Measurements from ENCODE around the gene SOX4.
"Not testable (repeated sequence)": the region's sequence is repeated elsewhere in the genome, so short reads cannot be mapped to it uniquely, and the experiment has no call there.

Gene SOX4

DNA sequence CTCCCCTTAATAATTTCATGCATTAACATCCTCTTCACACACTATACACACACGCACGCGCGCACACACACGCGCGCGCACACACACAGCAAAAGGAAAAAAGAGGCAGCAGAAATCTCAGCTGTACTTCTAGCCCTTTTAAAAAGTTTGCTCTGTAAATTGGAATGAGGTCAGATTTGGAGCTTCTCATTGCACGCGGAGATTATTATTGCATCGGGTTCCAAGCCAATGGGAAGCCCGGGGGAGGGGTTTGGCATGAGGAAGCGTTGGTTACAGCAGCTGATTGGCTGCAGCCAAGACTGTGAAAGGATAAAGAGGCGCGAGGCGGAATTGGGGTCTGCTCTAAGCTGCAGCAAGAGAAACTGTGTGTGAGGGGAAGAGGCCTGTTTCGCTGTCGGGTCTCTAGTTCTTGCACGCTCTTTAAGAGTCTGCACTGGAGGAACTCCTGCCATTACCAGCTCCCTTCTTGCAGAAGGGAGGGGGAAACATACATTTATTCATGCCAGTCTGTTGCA lies at the start of gene SOX4:
SOX4 (plus strand) TSS at position 340 of the 515 bp plus-strand sequence. CDS start 784 bp downstream, outside the sequence.
- peak; percentile 58 for DNase-seq

DNA sequence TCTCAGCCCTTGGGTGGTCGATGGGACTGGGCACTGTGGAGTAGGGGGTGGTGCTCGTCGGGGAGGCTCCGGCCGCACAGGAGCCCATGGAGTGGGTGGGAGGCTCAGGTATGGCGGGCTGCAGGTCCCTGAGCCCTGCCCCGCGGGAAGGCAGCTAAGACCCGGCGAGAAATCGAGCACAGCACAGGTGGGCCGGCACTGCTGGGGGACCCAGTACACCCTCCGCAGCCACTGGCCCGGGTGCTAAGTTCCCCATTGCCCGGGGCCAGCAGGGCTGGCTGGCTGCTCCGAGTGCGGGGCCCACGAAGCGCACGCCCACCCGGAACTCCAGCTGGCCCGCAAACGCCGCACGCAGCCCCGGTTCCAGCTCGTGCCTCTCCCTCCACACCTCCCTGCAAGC lies 41.3 kb upstream of the SOX4 start:
- DNase-seq: not testable (repeated sequence)

GRCh38 chr6:21554286-21554685 lies 39.3 kb upstream of the SOX4 start:
- DNase-seq: no peak

DNA sequence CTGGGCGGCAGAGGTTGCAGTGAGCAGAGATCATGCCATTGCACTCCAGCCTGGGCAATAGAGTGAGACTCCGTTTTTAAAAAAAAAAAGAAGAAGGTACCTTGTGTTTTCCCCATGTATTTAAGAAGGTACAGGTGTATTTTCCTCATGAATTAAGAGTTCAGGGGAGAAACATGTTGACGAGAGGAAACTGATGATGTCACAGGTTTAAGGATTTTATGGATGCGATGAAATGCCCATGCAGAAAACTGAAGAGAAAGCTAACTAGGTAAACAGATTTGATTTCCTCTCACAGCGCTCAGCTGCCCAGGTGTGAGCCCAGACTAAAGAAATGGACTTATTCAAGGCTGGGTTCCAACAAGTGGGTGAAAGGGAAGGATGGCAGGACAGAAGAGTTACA lies 38.4 kb upstream of the SOX4 start:
- DNase-seq: no peak

GRCh38 chr6:21556511-21556910 lies 37.0 kb upstream of the SOX4 start:
- DNase-seq: no peak

DNA sequence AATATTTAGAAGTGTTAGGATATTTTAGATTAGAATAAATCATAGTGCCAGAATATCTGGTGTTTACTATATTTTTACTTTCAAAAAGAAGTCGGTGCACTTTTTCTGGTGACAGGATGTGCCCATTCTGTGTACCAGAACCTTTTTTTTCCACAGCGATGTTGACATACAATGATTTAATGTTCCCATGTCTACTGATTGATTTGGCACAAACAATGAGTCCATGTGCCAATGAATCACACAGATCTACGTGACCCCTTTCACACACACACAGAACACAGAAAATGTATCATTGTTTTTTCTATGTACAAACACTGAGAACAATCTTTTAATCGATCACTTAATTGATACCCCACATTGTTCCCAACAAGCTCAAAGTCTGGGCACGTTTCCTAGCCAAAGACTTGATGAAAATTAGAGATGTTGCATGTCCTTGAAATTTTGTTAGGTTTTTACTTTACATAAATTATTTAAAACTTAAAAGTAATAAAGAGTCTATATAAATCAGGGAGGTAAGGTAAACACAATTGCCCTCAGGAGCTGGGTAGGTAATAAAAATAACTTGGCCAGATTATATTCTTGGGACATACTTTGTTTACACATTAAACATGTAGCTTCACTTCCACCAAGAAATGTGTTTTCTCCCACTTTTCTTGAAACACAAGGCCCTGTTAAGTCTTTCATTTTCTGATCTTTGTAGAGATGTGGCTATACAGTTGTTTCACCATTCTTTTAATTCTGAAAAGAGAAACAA lies 36.4 kb upstream of the SOX4 start:
- no peak for DNase-seq

DNA sequence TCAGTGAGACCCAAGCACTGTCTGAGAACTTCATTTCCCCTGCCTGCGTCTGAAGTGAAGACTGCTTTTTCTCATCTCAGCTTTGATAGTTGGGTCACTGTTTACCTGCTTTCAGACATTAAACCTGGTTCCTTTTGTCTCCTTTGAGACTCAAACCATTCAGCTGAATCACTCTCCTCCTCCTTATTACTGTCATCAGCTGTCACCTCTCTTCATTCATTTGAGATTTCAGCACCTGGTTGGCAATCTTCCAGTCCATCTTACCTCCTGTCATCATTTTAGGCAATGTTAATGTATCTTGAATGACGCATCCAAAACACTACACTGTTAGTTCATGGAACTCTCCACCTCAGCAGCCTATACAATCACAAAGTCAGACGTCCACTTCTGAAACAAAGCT lies 34.3 kb upstream of the SOX4 start:
- no peak for DNase-seq

DNA sequence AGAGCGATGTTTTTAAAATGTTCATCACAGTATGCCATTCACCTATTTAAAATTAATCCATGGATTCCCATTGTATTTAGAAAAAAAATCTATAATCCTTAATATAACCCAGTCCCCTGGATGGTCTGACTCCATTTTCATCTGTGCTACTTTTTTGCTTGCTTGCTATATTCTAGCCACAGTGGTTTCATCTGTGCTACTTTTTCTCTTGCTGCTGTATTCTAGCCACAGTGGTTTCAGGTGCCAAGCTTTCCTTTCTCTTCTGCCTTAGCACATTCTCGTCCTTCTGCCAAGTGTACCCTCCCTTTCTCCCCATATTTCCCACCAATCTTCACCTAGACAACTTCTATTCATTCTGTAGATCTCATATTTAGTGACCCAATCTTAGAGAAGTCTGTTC lies 33.3 kb upstream of the SOX4 start:
- DNase-seq: no peak

DNA sequence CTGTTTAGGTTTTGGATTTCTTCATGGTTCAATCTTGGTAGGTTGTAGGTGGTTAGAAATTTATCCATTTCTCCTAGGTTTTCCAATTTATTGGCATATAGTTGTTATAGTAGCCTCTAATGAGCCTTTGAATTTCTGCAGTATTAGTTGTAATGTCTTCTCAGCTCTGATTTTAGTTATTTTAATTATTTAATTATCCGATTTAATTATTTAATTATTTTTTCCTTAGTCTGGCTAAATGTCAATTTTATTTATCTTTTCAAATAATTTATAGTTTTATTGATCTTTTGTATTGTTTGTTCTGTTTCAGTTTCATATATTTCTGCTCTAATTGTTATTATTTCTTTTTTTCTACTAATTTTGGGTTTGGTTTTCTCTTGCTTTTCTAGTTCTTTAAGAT lies 28.1 kb upstream of the SOX4 start:
- no peak for DNase-seq

GRCh38 chr6:21578523-21578922 lies 15.0 kb upstream of the SOX4 start:
- DNase-seq: no peak

DNA sequence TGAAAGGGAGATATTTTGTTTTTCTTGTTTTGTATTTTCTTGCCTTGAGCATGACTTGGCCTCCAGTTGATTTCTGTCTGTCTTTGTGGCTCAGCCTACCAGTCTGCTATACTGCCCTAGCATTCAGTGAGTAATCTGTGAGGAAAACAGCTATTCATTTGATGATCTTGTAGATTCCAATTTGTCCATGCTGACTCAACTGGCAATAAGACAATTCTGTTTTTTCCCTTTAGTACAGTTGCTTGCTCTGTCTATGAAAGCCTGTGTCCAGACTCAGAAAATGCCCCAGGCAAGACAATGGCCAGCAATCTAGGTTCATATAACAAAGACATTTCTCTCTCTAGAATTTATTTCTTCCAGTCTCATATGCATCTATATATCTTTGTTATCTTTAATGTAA lies 10.9 kb upstream of the SOX4 start:
- DNase-seq: no peak

DNA sequence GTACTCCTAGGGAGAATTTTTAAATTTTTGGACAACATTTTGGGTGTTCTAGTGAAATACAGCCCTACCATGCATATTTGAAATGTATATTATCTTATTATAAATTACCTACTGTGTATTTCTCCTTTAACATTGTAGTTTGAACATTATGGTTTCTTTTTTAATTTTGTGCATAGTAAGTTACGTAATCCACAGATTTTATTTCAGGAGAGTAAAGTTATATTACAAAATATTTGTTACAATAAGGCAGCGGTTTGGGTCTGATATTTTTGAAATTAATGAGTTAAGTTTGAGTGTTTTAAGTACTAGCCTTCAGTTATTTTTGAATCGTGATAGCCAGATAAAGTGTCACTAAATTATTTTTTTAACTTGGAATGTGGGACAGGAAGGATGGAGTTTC lies 7.3 kb upstream of the SOX4 start:
- no peak for DNase-seq

DNA sequence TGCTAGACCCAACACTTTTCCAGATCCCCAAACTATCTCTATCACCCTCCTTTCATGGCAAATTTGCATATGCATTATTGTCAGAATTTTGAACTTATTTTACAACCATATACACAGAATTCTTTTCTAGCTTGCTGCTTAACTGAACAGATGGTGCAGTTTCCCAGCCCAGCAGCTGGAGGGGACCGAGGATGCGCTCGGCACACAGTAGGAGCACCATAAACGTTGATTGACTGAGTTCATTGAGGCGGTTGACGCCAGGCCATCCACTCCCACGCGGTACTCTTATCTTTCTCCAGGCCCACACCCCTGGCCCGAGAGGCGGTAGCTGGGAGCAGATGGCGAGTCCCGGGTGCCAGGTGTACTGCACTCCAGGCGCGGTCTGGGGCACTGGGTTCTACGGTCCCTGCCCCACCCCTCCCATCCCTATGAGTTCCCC lies 6.8 kb upstream of the SOX4 start:
- DNase-seq: no peak

DNA sequence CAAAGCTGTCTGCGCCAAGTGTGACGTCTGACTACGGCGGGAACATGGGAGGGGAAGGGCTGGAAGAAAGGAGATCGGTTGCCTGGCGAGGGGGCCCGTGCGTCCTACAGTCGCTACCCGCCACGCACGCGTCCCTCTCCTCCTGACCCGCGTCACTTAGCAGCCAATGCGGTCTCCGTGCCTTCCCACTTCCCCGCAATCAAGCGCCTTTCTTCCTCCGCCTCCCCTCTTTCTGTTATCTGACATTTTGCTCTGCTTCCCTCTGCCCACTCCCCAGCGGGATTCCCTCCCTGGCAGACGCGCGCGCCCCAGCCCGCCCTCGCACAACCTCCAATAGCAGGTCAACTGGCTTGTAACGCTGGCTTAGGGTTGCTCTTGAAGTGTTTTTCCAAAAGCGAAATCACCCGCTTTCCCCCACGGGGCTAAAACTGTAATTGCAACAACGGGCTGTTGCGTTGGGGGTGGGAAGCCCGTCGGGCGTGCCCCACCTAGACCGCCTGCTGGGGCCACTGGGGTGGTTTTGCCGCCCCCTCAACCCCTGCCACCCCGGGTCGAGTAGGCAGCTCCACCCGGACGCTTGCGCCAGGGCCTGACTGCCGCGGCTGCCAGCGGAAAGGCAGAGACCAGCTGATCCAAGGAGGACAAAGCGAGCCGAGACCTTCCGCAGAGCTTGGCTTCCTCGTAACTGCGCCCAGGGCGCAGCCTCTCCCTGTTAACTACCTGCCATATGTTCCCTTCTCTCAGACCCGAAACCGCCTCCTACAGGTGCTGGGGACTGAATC lies 6.2 kb upstream of the SOX4 start:
- peak; percentile 40 for DNase-seq

DNA sequence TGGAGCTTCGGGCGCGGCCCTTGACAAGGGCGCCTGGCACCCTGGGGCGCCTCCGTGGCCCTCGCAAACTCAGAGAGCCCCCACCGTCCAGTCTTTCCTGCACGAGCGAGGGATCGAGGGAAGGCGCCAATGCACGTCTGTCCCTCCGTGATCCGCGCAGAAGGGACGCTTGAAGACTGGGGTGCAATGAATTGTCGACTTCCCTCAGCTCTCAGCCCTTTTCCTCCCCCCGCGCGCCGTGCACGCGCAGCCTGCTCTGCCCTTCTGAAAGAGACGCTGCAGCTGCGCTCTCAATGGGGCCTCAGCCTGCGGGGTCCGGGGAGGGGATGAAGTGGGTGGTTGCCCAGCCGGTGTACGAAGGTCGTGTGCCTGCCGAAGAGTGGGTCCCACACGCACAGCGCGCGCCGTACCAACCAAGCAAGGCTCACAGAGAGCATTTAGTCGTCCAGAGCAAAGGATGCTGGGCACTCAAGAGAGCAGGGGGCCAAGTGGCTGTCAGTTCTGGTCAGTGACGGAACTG lies 5.5 kb upstream of the SOX4 start:
- no peak for DNase-seq

DNA sequence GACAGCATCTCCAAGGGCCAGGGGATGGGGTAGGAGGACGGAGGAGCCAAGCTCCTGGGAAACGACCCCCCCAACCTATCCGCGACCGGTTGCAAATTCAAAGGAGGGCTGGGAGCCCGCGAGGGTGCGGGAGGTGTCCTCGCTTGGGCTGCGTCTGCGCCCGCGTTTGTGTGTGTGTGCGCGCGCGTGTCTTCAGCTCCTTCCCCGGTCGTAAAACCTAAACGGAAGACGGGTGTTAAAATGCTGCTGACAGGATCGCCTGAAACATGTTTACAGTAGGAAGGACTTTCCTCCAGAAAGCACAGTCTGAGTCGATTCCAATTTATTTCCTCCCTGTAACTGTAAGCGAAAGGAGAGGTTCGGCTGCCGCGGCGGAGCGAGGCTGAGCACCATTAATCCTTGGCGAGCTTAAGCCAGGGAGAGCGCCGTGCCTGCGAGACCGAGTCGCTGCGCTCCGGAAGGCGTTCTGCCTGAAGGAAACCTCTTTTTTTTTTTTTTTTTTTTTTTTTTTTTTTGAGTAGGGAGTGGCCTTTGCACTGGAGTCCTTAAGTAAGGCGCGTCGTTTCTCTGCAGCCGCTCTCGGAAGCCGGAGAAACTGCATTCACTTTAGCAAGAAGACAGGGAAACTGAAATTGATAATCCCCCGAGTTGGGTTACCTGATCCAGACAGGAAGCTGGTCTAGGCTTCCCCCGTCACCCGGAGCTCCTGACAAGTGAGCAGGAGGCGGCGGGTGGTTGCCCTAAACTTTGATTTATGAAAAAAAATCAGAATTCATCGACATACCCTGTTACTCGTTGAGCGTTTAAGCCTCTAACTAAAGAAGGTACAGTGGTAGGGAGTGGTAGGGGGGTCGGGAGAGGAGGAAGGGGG lies 4.8 kb upstream of the SOX4 start:
- DNase-seq: peak; percentile 50

- DNase-seq: peak; percentile 83
Observed at GRCh38 chr6:21589352-21590345, 3.9 kb upstream of the SOX4 start.

DNA sequence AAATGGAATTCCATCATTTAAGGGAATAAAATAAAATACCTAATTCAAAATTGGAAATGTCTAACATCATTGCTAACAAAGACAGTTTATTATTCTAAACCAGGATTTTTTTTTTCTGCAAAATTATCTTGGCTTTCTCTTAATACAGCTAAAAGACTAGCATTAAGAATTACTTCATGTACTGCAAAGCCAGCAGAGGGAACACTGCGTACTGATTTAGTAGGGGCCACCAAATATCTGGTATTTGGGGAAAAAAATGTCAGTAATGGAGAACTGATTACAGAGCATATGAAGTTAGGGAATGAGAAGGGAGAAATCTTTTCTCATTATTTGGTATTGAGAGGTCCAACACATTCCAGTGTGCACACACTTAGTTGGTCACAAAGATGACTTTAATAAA lies 3.2 kb upstream of the SOX4 start:
- DNase-seq: no peak

- no peak for DNase-seq
Observed at GRCh38 chr6:21591446-21591845, 2.1 kb upstream of the SOX4 start.

- DNase-seq: no peak
Observed at GRCh38 chr6:21592953-21593352, 598 bp upstream of the SOX4 start.

GRCh38 chr6:21593927-21594415 lies 420 bp downstream of the SOX4 start:
- DNase-seq: peak; percentile 27

Data from activated T-cell treated with anti-CD3 and anti-CD28 coated beads, Interleukin-2, amount 50 U/mL, for 1 hour (primary cell).